ENCODE measurements around the gene TCL1B. TPM values are rescaled to one million over a fixed set of nuclear protein-coding genes. Genes with fewer than 3 reads are reported as not detected.

TCL1B gene, protein sequence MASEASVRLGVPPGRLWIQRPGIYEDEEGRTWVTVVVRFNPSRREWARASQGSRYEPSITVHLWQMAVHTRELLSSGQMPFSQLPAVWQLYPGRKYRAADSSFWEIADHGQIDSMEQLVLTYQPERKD
- not detected for total RNA-seq

- in situ Hi-C loops (cut with MboI; ENCODE audit: low sequenced_read_pairs in 4 of 4) (loop anchor here in 2 of 4 donors (10.0 to 25.0 kb wide), 2 partner anchors 121 to 249 kb away; no protein-coding TSS in a partner anchor), intact Hi-C loops (cut with DNase I; ENCODE audit: low total_unique reads) (loop anchor here (10.0 kb wide), 1 partner anchor 241 kb away; no protein-coding TSS in a partner anchor)
Measured at GRCh38 chr14:95685978-95686922, at the start of gene TCL1B. TCL1B (plus strand) TSS chr14:95686426; CDS start chr14:95686468, 42 bp downstream.

DNA sequence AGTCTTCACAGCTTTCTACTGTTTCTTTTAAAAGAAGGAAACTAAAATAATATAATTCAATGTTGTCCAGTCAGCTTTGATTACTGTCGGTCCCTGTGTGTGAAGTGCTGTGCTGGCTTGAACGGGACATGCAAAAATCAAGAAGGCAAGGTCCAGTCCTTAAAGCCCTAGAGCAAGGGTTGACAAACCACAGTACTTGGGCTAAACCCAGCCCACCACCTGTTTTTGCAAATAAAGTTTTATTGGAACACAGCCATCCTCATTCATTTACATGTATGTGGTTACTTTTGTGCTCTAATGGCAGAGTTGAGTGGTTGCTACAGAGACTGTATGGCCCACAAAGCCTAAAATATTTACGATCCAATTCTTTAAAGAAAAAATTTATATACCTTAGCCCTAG lies 41.2 kb upstream of the TCL1B start:
- in situ Hi-C loops (cut with MboI; ENCODE audit: low sequenced_read_pairs in 4 of 4) (no loop called here), intact Hi-C loops (cut with DNase I; ENCODE audit: low total_unique reads) (no loop called here)
- TF ChIP-seq CTCF (IDR thresholded peaks at IDR 0.05 in 4 of 5, conservative IDR thresholded peaks at IDR 0.05 in 1 of 5): no peak
- TF ChIP-seq POLR2A (IDR thresholded peaks at IDR 0.05): no peak

More at GRCh38 chr14:95685978-95686922, at the start of gene TCL1B:
- ATAC-seq: no peak
- DNase-seq: no peak
- no peaks in the 10 kb centered on the region for H3K36me3 ChIP-seq
- H3K4me3 ChIP-seq: no peak within 1 kb of the TSS
- TF ChIP-seq CTCF (IDR thresholded peaks at IDR 0.05 in 4 of 5, conservative IDR thresholded peaks at IDR 0.05 in 1 of 5) (no peak), POLR2A (IDR thresholded peaks at IDR 0.05) (no peak)
- no peaks in the 10 kb centered on the region for H3K4me1 ChIP-seq
- no peak within 1 kb of the TSS for H3K27ac ChIP-seq
- no peaks in the 10 kb centered on the region for H3K27me3 ChIP-seq
- H3K9me3 ChIP-seq: no peaks in the 10 kb centered on the region

GRCh38 chr14:95645389-95645996 lies 40.7 kb upstream of the TCL1B start:
- H3K4me1 ChIP-seq: no peaks in the 10 kb centered on the region
- no peaks in the 10 kb centered on the region for H3K36me3 ChIP-seq
- no peak for TF ChIP-seq CTCF (IDR thresholded peaks at IDR 0.05 in 4 of 5, conservative IDR thresholded peaks at IDR 0.05 in 1 of 5)
- TF ChIP-seq POLR2A (IDR thresholded peaks at IDR 0.05): no peak
- no peaks in the 10 kb centered on the region for H3K27me3 ChIP-seq
- no peak overlapping the region for H3K27ac ChIP-seq
- no peak for DNase-seq
- no peak for ATAC-seq
- no peaks in the 10 kb centered on the region for H3K9me3 ChIP-seq
- intact Hi-C loops (cut with DNase I; ENCODE audit: low total_unique reads): no loop called here
- in situ Hi-C loops (cut with MboI; ENCODE audit: low sequenced_read_pairs in 4 of 4): no loop called here
- no peak overlapping the region for H3K4me3 ChIP-seq

More for the DNA sequence above, 41.2 kb upstream of the TCL1B start:
- Histone ChIP-seq H3K27ac (no peak overlapping the region), H3K27me3 (no peaks in the 10 kb centered on the region), H3K9me3 (no peaks in the 10 kb centered on the region), H3K36me3 (no peaks in the 10 kb centered on the region), H3K4me1 (no peaks in the 10 kb centered on the region), H3K4me3 (no peak overlapping the region)
- ATAC-seq (no peak), DNase-seq (no peak)

GRCh38 chr14:95647926-95648325 lies 38.3 kb upstream of the TCL1B start:
- intact Hi-C loops (cut with DNase I; ENCODE audit: low total_unique reads): no loop called here
- in situ Hi-C loops (cut with MboI; ENCODE audit: low sequenced_read_pairs in 4 of 4): no loop called here
- TF ChIP-seq POLR2A (IDR thresholded peaks at IDR 0.05) (no peak), CTCF (IDR thresholded peaks at IDR 0.05 in 4 of 5, conservative IDR thresholded peaks at IDR 0.05 in 1 of 5) (no peak)
- Histone ChIP-seq H3K4me1 (no peaks in the 10 kb centered on the region), H3K36me3 (no peaks in the 10 kb centered on the region), H3K4me3 (no peak overlapping the region), H3K27me3 (no peaks in the 10 kb centered on the region), H3K9me3 (no peaks in the 10 kb centered on the region), H3K27ac (no peak overlapping the region)
- DNase-seq: no peak
- no peak for ATAC-seq
